WTC11 (cell line): ENCODE data around the gene CLIC5. TPM values are rescaled to one million over a fixed set of nuclear protein-coding genes. Genes with fewer than 3 reads are reported as not detected.

ENCODE experiments used
- ATAC-seq: fragments of 200-7000 bp; cut with Tn5 transposase; 2 replicates; pipeline ENCODE4 v1.10.0; 2021; ENCODE audit warnings: mild to moderate bottlenecking, moderate library complexity
- CTCF ChIA-PET: fragments of 300-600 bp; sonication (Branson Sonifier 250); formaldehyde crosslinking; loops from one replicate; lab custom pipeline; 2021; ENCODE audit warnings: antibody characterized with exemption; lab: Charles Lee
- POLR2A ChIA-PET: fragments of 350-600 bp; sonication (Branson Sonifier 250); formaldehyde crosslinking; loops from one replicate; lab custom pipeline; 2021; ENCODE audit warnings: antibody characterized with exemption; lab: Charles Lee
- DNase-seq: peaks from one replicate; pipeline ENCODE4 v3.0.0; 2021; ENCODE audit warnings: low spot score
- H3K27ac Mint-ChIP-seq: 2 replicates; pipeline ENCODE4 v1.8.0; 2021; ENCODE audit warnings: mixed read lengths
- H3K27me3 Mint-ChIP-seq: 2 replicates; pipeline ENCODE4 v1.8.0; 2021; ENCODE audit warnings: low read depth, mild to moderate bottlenecking, moderate library complexity, mixed read lengths
- H3K36me3 Mint-ChIP-seq: 2 replicates; pipeline ENCODE4 v1.8.0; 2021; ENCODE audit warnings: mixed read lengths
- H3K4me1 Mint-ChIP-seq: 2 replicates; pipeline ENCODE4 v1.8.0; 2022; ENCODE audit warnings: mixed read lengths
- H3K4me3 Mint-ChIP-seq: 2 replicates; pipeline ENCODE4 v1.8.0; 2021; ENCODE audit warnings: mild to moderate bottlenecking, moderate library complexity, mixed read lengths
- H3K9me3 Mint-ChIP-seq: 2 replicates; pipeline ENCODE4 v1.8.0; 2021; ENCODE audit warnings: mixed read lengths
- E2F1 ChIP-seq: sonication (generic); formaldehyde crosslinking; IDR thresholded peaks from 2 replicates; pipeline ENCODE4 v1.8.0; 2022; ENCODE audit warnings: mild to moderate bottlenecking, missing genetic modification reagents
- E2F4 ChIP-seq: sonication (generic); formaldehyde crosslinking; IDR thresholded peaks from 2 replicates; pipeline ENCODE4 v1.8.1; 2022; ENCODE audit warnings: low read depth, mild to moderate bottlenecking, moderate library complexity, missing genetic modification reagents, borderline replicate concordance
- FOXK1 ChIP-seq: sonication (generic); formaldehyde crosslinking; IDR thresholded peaks from 2 replicates; pipeline ENCODE4 v1.8.0; 2022; ENCODE audit warnings: mild to moderate bottlenecking, moderate library complexity, missing genetic modification reagents
- RELA ChIP-seq: sonication (generic); formaldehyde crosslinking; IDR thresholded peaks from 2 replicates; pipeline ENCODE4 v1.8.1; 2022; ENCODE audit warnings: missing genetic modification reagents, mild to moderate bottlenecking, borderline replicate concordance
- RORB ChIP-seq: fragments of 250-450 bp; sonication (Bioruptor Pico); IDR thresholded peaks from 2 replicates; pipeline ENCODE4 v1.9.0; 2021; ENCODE audit warnings: mild to moderate bottlenecking
- SOX15 ChIP-seq: fragments of 250-450 bp; sonication (Bioruptor Pico); IDR thresholded peaks from 2 replicates; pipeline ENCODE4 v1.9.0; 2021; ENCODE audit warnings: mild to moderate bottlenecking
- TCF7 ChIP-seq: sonication (generic); formaldehyde crosslinking; IDR thresholded peaks from 2 replicates; pipeline ENCODE4 v1.8.0; 2022; ENCODE audit warnings: mild to moderate bottlenecking, low read depth, missing genetic modification reagents, moderate library complexity
- TEAD4 ChIP-seq: sonication (generic); formaldehyde crosslinking; IDR thresholded peaks from 2 replicates; pipeline ENCODE4 v1.8.0; 2022; ENCODE audit warnings: mild to moderate bottlenecking, missing genetic modification reagents
- TP53 ChIP-seq: sonication (generic); formaldehyde crosslinking; IDR thresholded peaks from 2 replicates; pipeline ENCODE4 v1.8.1; 2023; ENCODE audit warnings: mild to moderate bottlenecking, missing genetic modification reagents
- ZMAT4 ChIP-seq: fragments of 250-450 bp; sonication (Bioruptor Pico); IDR thresholded peaks from 2 replicates; pipeline ENCODE4 v1.9.0; 2021; ENCODE audit warnings: mild to moderate bottlenecking
- ZNF138 ChIP-seq: sonication (generic); formaldehyde crosslinking; conservative IDR thresholded peaks from 2 replicates; pipeline ENCODE4 v1.8.1; 2022; ENCODE audit warnings: mild to moderate bottlenecking, moderate library complexity, missing genetic modification reagents
- ZNF263 ChIP-seq: sonication (generic); formaldehyde crosslinking; IDR thresholded peaks from 2 replicates; pipeline ENCODE4 v1.8.1; 2022; ENCODE audit warnings: low read depth, mild to moderate bottlenecking, moderate library complexity, missing genetic modification reagents
- ZNF423 ChIP-seq: fragments of 250-450 bp; sonication (Bioruptor Pico); IDR thresholded peaks from 2 replicates; pipeline ENCODE4 v2.1.2; 2022; ENCODE audit warnings: mild to moderate bottlenecking, moderate library complexity
- ZNF425 ChIP-seq: fragments of 250-450 bp; sonication (Bioruptor Pico); conservative IDR thresholded peaks from 2 replicates; pipeline ENCODE4 v1.9.0; 2021; ENCODE audit warnings: mild to moderate bottlenecking
- ZNF512 ChIP-seq: sonication (generic); formaldehyde crosslinking; IDR thresholded peaks from 2 replicates; pipeline ENCODE4 v1.8.1; 2022; ENCODE audit warnings: missing genetic modification reagents, borderline replicate concordance
- ZNF532 ChIP-seq: fragments of 250-450 bp; sonication (Bioruptor Pico); IDR thresholded peaks from 2 replicates; pipeline ENCODE4 v1.9.0; 2021; ENCODE audit warnings: mild to moderate bottlenecking, borderline replicate concordance
- total RNA-seq: library from RNA; stranded (reverse); gene quantifications from 3 replicates; pipeline ENCODE4 v1.2.3, GENCODE V29; 2021
- TF ChIP-seq, protein P1 (sequence below): sonication (generic); formaldehyde crosslinking; IDR thresholded peaks from 2 replicates; pipeline ENCODE4 v1.8.1; 2023; ENCODE audit warnings: mild to moderate bottlenecking, missing genetic modification reagents, borderline replicate concordance
- TF ChIP-seq, protein P2 (sequence below): sonication (generic); formaldehyde crosslinking; IDR thresholded peaks from 2 replicates; pipeline ENCODE4 v1.8.1; 2023; ENCODE audit warnings: mild to moderate bottlenecking, moderate library complexity, missing genetic modification reagents

The CLIC5 gene
- total RNA-seq, 1 experiment from 2014 or later, result 0.22 TPM

GRCh38 chr6:45963896-45964295 is 51.8 kb downstream of the CLIC5 start (continued):
- TF ChIP-seq E2F1 (CRISPR knock-in tag), result no peak
- no peak for TF ChIP-seq SOX15 (CRISPR knock-in tag)
- TF ChIP-seq ZNF425 (CRISPR knock-in tag), result no peak
- TF ChIP-seq FOXK1 (CRISPR knock-in tag), result no peak
- TF ChIP-seq, protein P1, sequence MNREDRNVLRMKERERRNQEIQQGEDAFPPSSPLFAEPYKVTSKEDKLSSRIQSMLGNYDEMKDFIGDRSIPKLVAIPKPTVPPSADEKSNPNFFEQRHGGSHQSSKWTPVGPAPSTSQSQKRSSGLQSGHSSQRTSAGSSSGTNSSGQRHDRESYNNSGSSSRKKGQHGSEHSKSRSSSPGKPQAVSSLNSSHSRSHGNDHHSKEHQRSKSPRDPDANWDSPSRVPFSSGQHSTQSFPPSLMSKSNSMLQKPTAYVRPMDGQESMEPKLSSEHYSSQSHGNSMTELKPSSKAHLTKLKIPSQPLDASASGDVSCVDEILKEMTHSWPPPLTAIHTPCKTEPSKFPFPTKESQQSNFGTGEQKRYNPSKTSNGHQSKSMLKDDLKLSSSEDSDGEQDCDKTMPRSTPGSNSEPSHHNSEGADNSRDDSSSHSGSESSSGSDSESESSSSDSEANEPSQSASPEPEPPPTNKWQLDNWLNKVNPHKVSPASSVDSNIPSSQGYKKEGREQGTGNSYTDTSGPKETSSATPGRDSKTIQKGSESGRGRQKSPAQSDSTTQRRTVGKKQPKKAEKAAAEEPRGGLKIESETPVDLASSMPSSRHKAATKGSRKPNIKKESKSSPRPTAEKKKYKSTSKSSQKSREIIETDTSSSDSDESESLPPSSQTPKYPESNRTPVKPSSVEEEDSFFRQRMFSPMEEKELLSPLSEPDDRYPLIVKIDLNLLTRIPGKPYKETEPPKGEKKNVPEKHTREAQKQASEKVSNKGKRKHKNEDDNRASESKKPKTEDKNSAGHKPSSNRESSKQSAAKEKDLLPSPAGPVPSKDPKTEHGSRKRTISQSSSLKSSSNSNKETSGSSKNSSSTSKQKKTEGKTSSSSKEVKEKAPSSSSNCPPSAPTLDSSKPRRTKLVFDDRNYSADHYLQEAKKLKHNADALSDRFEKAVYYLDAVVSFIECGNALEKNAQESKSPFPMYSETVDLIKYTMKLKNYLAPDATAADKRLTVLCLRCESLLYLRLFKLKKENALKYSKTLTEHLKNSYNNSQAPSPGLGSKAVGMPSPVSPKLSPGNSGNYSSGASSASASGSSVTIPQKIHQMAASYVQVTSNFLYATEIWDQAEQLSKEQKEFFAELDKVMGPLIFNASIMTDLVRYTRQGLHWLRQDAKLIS, result no peak
- TF ChIP-seq, all 79 proteins: peak for 0

GRCh38 chr6:45961125-45961524 is 54.5 kb downstream of the CLIC5 start:
- H3K27ac Mint-ChIP-seq, result no peak overlapping the region
- no peak for ATAC-seq
- ChIA-PET CTCF (interaction anchor here (1.2 kb wide), 2 partner anchors 14 to 31 kb away, joined by 3 read pairs; no protein-coding TSS in a partner anchor), POLR2A (no interaction called here)
- no peak overlapping the region for H3K4me3 Mint-ChIP-seq
- 0 out of 2 replicates have a peak, but pooled peaks cover 7% of the 10 kb centered on the region for H3K9me3 Mint-ChIP-seq
- TF ChIP-seq RELA (no peak), ZNF532 (CRISPR knock-in tag) (no peak), ZNF423 (no peak), TEAD4 (CRISPR knock-in tag) (no peak), ZNF263 (no peak), ZNF138 (CRISPR knock-in tag) (no peak), ZMAT4 (CRISPR knock-in tag) (no peak), E2F4 (no peak), RORB (CRISPR knock-in tag) (no peak), TCF7 (CRISPR knock-in tag) (no peak), TP53 (CRISPR knock-in tag) (no peak), ZNF512 (CRISPR knock-in tag) (no peak)
- TF ChIP-seq, protein P2, sequence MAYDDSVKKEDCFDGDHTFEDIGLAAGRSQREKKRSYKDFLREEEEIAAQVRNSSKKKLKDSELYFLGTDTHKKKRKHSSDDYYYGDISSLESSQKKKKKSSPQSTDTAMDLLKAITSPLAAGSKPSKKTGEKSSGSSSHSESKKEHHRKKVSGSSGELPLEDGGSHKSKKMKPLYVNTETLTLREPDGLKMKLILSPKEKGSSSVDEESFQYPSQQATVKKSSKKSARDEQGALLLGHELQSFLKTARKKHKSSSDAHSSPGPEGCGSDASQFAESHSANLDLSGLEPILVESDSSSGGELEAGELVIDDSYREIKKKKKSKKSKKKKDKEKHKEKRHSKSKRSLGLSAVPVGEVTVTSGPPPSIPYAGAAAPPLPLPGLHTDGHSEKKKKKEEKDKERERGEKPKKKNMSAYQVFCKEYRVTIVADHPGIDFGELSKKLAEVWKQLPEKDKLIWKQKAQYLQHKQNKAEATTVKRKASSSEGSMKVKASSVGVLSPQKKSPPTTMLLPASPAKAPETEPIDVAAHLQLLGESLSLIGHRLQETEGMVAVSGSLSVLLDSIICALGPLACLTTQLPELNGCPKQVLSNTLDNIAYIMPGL (CRISPR knock-in tag), result no peak
- H3K36me3 Mint-ChIP-seq, result no peaks in the 10 kb centered on the region
- no peaks in the 10 kb centered on the region for H3K27me3 Mint-ChIP-seq
- H3K4me1 Mint-ChIP-seq, result peaks cover 8% of the 10 kb centered on the region
- DNase-seq, result no peak
